ENCODE measurements around the gene NDUFS8. TPM values are rescaled to one million over a fixed set of nuclear protein-coding genes. Genes with fewer than 3 reads are reported as not detected.

Gene NDUFS8
- total RNA-seq, 6 donors from 2014 or later, result 64.5 to 196 (median 143) TPM

- Histone ChIP-seq H3K27me3 (no peaks in the 10 kb centered on the region), H3K36me3 (peaks cover 1 to 37% (median 16%) of the 10 kb centered on the region in 4 donors), H3K27ac (peak overlapping the region; percentile 86 to 98 (median 96)), H3K4me1 (peaks cover 37 to 81% (median 50%) of the 10 kb centered on the region in 4 donors), H3K9me3 (no peaks in the 10 kb centered on the region), H3K4me3 (peak overlapping the region in 1 of 4 donors; percentile 77)
- 75 to 84% methylated on average over 16 to 20 of the region's 20 CpGs for WGBS, 2 donors
- DNase-seq (peak in 1 of 2 donors; percentile 14), ATAC-seq (ENCODE audit: low FRiP score in 2 of 2) (no peak)
- TF ChIP-seq CTCF (IDR thresholded peaks at IDR 0.05), result no peak
- TF ChIP-seq EP300 (IDR thresholded peaks at IDR 0.05), result no peak
- TF ChIP-seq POLR2AphosphoS5 (IDR thresholded peaks at IDR 0.05), result no peak
- TF ChIP-seq POLR2A (IDR thresholded peaks at IDR 0.05), result no peak
These were observed 7.1 kb downstream of the NDUFS8 start for GRCh38 chr11:68037411-68038225.

DNA sequence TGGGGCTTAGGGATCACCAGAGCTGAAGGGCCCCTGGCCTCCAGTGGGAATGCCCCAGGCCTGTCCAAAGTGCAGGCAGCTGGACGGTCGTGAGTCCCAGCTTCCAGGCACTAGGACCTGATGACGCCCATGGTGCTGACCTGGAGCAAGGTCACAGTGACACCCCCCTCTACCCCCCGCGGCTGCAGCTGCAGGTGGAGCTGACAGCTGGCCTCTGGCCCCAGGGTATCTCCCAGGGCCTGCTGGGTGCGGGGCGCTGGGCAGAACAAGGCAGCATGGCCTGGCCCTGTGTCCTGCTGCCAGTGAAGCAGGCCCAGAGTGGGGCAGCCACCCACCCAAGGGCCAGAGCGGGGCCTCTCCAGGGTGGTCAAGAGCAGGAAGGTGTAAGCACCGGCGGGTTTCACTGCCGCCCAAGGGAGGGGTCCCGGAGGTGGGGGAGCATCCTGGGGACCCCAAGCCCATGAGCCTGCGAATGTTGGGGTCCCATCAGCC lies 7.8 kb downstream of the NDUFS8 start:
- H3K36me3 ChIP-seq, result peaks cover 3 to 37% (median 18%) of the 10 kb centered on the region in 4 donors
- DNase-seq (peak in 1 of 2 donors; percentile 83), ATAC-seq (ENCODE audit: low FRiP score in 2 of 2) (no peak)
- peak overlapping the region; percentile 86 to 98 (median 96) for H3K27ac ChIP-seq
- H3K27me3 ChIP-seq, result no peaks in the 10 kb centered on the region
- TF ChIP-seq POLR2AphosphoS5 (IDR thresholded peaks at IDR 0.05), result no peak
- TF ChIP-seq POLR2A (IDR thresholded peaks at IDR 0.05), result no peak
- TF ChIP-seq CTCF (IDR thresholded peaks at IDR 0.05), result no peak
- no peak for TF ChIP-seq EP300 (IDR thresholded peaks at IDR 0.05)
- peak overlapping the region; percentile 67 to 84 (median 78) for H3K4me3 ChIP-seq
- 40% methylated on average over 13 of the region's 13 CpGs; no CpG with 5 or more reads in 1 of the 2 donors for WGBS, 2 donors
- no peaks in the 10 kb centered on the region for H3K9me3 ChIP-seq
- H3K4me1 ChIP-seq, result peaks cover 37 to 75% (median 50%) of the 10 kb centered on the region in 4 donors

- ATAC-seq (ENCODE audit: low FRiP score in 2 of 2), result peak; percentile 80 to 92
- TF ChIP-seq POLR2AphosphoS5 (IDR thresholded peaks at IDR 0.05) (peak; percentile 90 to 99), EP300 (IDR thresholded peaks at IDR 0.05) (no peak), POLR2A (IDR thresholded peaks at IDR 0.05) (peak; percentile 53 to 99 (median 88)), CTCF (IDR thresholded peaks at IDR 0.05) (peak in 4 of 6 experiments; percentile 23 to 70 (median 48))
- peak; percentile 95 to 97 for DNase-seq
- WGBS, 2 donors, result 7 to 21% methylated on average over 7 to 28 of the region's 51 CpGs
- H3K36me3 ChIP-seq, result peaks cover 5 to 37% (median 22%) of the 10 kb centered on the region in 4 donors
- no peaks in the 10 kb centered on the region for H3K27me3 ChIP-seq
- peak within 1 kb of the TSS; percentile 67 to 84 (median 78) for H3K4me3 ChIP-seq
- H3K4me1 ChIP-seq, result peaks cover 37 to 68% (median 50%) of the 10 kb centered on the region in 4 donors
- H3K9me3 ChIP-seq, result no peaks in the 10 kb centered on the region
- peak within 1 kb of the TSS; percentile 86 to 98 (median 96) for H3K27ac ChIP-seq
These were observed 8.4 kb downstream of the NDUFS8 start, which contains the start of gene TCIRG1 for GRCh38 chr11:68038718-68039525. Gene TCIRG1, plus strand, starts transcription at chr11:68039025. Its CDS starts 2,247 bp downstream, at chr11:68041272.

DNA sequence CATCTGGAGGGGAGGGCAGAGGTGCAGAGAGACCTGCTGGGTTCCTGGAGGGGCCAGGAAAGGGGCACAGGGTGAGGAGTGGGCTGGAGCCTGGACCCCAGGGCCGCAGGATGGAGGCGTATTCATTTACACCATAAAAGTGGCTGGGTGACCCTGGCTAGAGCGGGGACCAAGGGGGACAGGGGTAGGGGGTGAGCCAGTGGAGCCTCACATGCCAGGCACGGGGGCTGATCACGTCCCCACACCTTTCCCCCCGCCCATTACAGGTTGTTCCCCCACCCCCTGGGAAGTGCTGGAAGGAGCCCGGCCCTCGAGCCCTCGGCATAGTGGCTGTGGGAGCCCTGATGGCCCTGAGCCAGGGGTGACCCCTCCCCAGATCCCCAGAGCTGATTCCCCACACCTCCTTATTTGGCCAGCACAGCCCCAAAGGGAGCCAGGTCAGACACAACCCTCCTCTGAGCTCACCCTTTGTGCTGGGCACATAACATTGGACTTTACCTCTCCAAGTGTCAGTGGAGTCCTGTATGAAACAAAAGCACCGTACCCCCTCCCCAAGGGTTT lies 9.1 kb downstream of the NDUFS8 start:
- TF ChIP-seq EP300 (IDR thresholded peaks at IDR 0.05) (no peak), POLR2AphosphoS5 (IDR thresholded peaks at IDR 0.05) (no peak), CTCF (IDR thresholded peaks at IDR 0.05) (no peak), POLR2A (IDR thresholded peaks at IDR 0.05) (no peak)
- no peaks in the 10 kb centered on the region for H3K9me3 ChIP-seq
- peaks cover 37 to 65% (median 50%) of the 10 kb centered on the region in 4 donors for H3K4me1 ChIP-seq
- ATAC-seq (ENCODE audit: low FRiP score in 2 of 2), result peak in 1 of 2 donors; percentile 0
- H3K27ac ChIP-seq, result peak overlapping the region; percentile 86 to 98 (median 96)
- peak; percentile 52 to 54 for DNase-seq
- no peaks in the 10 kb centered on the region for H3K27me3 ChIP-seq
- H3K4me3 ChIP-seq, result peak overlapping the region; percentile 67 to 84 (median 78)
- WGBS, 2 donors, result 24 to 27% methylated on average over 5 to 6 of the region's 10 CpGs
- peaks cover 10 to 37% (median 26%) of the 10 kb centered on the region in 4 donors for H3K36me3 ChIP-seq
